HepG2 (cell line): ENCODE measurements around the gene ADAMTS13. TPM values are rescaled to one million over a fixed set of nuclear protein-coding genes. Genes with fewer than 3 reads are reported as not detected.

Experiments used
- AGO2 ChIP-seq: fragments of 200-400 bp; formaldehyde crosslinking; optimal IDR thresholded peaks from 2 replicates; pipeline ENCODE3; 2017; ENCODE audit warnings: mild to moderate bottlenecking, low read depth, low read length, moderate library complexity
- CC2D1A ChIP-seq: sonication (generic); formaldehyde crosslinking; IDR thresholded peaks from 2 replicates; pipeline ENCODE4 v1.8.1; 2023; ENCODE audit warnings: mild to moderate bottlenecking, missing genetic modification reagents
- EP300 ChIP-seq, 3 experiments: sonication (generic) in 1 of 3; formaldehyde crosslinking in 1 of 3; IDR thresholded peaks; 2 replicates each; pipeline versions ENCODE4 v1.5.1 to v1.6.1; 2011 to 2020; ENCODE audit warnings: low read depth in 2 of 3, low read length in 2 of 3, borderline replicate concordance in 1 of 3, improper control_type of control experiment in 1 of 3, mild to moderate bottlenecking in 1 of 3, missing genetic modification reagents in 1 of 3, moderate library complexity in 1 of 3
- HNRNPH1 ChIP-seq: fragments of 200-400 bp; formaldehyde crosslinking; optimal IDR thresholded peaks from 2 replicates; pipeline ENCODE3; 2017; ENCODE audit warnings: mild to moderate bottlenecking, low read depth, low read length
- PCBP1 ChIP-seq: fragments of 200-400 bp; formaldehyde crosslinking; IDR thresholded peaks from 2 replicates; pipeline ENCODE4 v1.6.1; 2017; ENCODE audit warnings: mild to moderate bottlenecking, low read depth, low read length, borderline replicate concordance
- SRY ChIP-seq: sonication (generic); formaldehyde crosslinking; IDR thresholded peaks from 2 replicates; pipeline ENCODE4 v1.8.0; 2022; ENCODE audit warnings: mild to moderate bottlenecking, missing genetic modification reagents
- YY1 ChIP-seq: IDR thresholded peaks from 2 replicates; pipeline ENCODE4 v1.6.1; 2011; ENCODE audit warnings: low read length, low read depth, moderate library complexity, mild to moderate bottlenecking; ENCODE audit not compliant: insufficient read depth, insufficient replicate concordance
- ZFX ChIP-seq: sonication (generic); formaldehyde crosslinking; IDR thresholded peaks from 2 replicates; pipeline ENCODE4 v1.4.0; 2020; ENCODE audit warnings: mild to moderate bottlenecking, low read depth, missing genetic modification reagents, moderate library complexity
- ZNF235 ChIP-seq: sonication (generic); formaldehyde crosslinking; IDR thresholded peaks from 2 replicates; pipeline ENCODE4 v1.8.1; 2023; ENCODE audit warnings: mild to moderate bottlenecking, missing genetic modification reagents, borderline replicate concordance
- ZNF431 ChIP-seq: sonication (generic); formaldehyde crosslinking; IDR thresholded peaks from 2 replicates; pipeline ENCODE4 v1.9.0; 2022; ENCODE audit warnings: missing genetic modification reagents, low read depth, mild to moderate bottlenecking, borderline replicate concordance
- ZNF432 ChIP-seq: sonication (generic); formaldehyde crosslinking; IDR thresholded peaks from 2 replicates; pipeline ENCODE4 v1.5.0; 2020; ENCODE audit warnings: missing genetic modification reagents, mild to moderate bottlenecking, borderline replicate concordance
- ZNF441 ChIP-seq: sonication (generic); formaldehyde crosslinking; IDR thresholded peaks from 2 replicates; pipeline ENCODE4 v1.7.0; 2021; ENCODE audit warnings: missing genetic modification reagents, borderline replicate concordance
- ZNF451 ChIP-seq: sonication (generic); formaldehyde crosslinking; IDR thresholded peaks from 2 replicates; pipeline ENCODE4 v1.5.0; 2020; ENCODE audit warnings: mild to moderate bottlenecking, missing genetic modification reagents
- ZNF567 ChIP-seq: sonication (generic); formaldehyde crosslinking; IDR thresholded peaks from 2 replicates; pipeline ENCODE4 v1.8.1; 2023; ENCODE audit warnings: mild to moderate bottlenecking, missing genetic modification reagents, borderline replicate concordance
- ZNF614 ChIP-seq: IDR thresholded peaks from 2 replicates; pipeline ENCODE4 v1.6.1; 2018; ENCODE audit warnings: missing biosample characterization, missing genetic modification reagents, inconsistent platforms, borderline replicate concordance
- ZNF646 ChIP-seq: sonication (generic); formaldehyde crosslinking; IDR thresholded peaks from 2 replicates; pipeline ENCODE4 v1.9.0; 2021; ENCODE audit warnings: mild to moderate bottlenecking, missing genetic modification reagents
- polyA plus RNA-seq, 8 experiments: library from polyadenylated mRNA; depleted of rRNA in 3 of 8; stranded (reverse) in 7 of 8; unstranded in 1 of 8; fragments of >200 nt; fragmentation: Illumina TruSeq in 4 of 8; extraction: Trizol in 4 of 8; gene quantifications; 2 replicates each; pipeline versions ENCODE4 v1.2.1 to v1.2.3, GENCODE V29; 2011 to 2016; ENCODE audit warnings: low read depth in 4 of 8, missing spikeins in 1 of 8, mixed read lengths in 1 of 8; ENCODE audit not compliant: insufficient read depth in 1 of 8
- total RNA-seq, 5 experiments: library from RNA; depleted of rRNA; stranded (reverse); fragments of >200 nt; fragmentation: Illumina TruSeq; extraction: Trizol; gene quantifications; 2 replicates each; pipeline ENCODE4 v1.2.3, GENCODE V29; 2016; ENCODE audit warnings: low read depth in 1 of 5
- TF ChIP-seq, protein P1 (sequence below): sonication (generic); formaldehyde crosslinking; IDR thresholded peaks from 2 replicates; pipeline ENCODE4 v1.9.0; 2021; ENCODE audit warnings: missing genetic modification reagents, borderline replicate concordance
- TF ChIP-seq, protein P2 (sequence below): sonication (generic); formaldehyde crosslinking; IDR thresholded peaks from 2 replicates; pipeline ENCODE4 v1.4.0; 2020; ENCODE audit warnings: missing genetic modification reagents

ADAMTS13 gene
- total and polyA plus RNA-seq, 2 of the 13 experiments (the other 11 are each of a cell fraction or from before 2014, with no cell fraction given) = 0.91 to 4.5 TPM

GRCh38 chr9:133506653-133507038 is 84.5 kb downstream of the ADAMTS13 start (continued):
- TF ChIP-seq HNRNPH1 (no peak), ZNF646 (CRISPR knock-in tag) (no peak), AGO2 (no peak), ZFX (peak; percentile 83), ZNF441 (CRISPR knock-in tag) (peak; percentile 83), ZNF451 (CRISPR knock-in tag) (no peak), PCBP1 (no peak), CC2D1A (CRISPR knock-in tag) (no peak), ZNF567 (CRISPR knock-in tag) (0 out of 2 replicates have a peak, but pooled peaks have one; percentile 74), SRY (CRISPR knock-in tag) (no peak), EP300 (IDR thresholded peaks at IDR 0.05; ENCODE audit: low read depth in 2 of 2, low read length in 2 of 2) (peak in 1 of 2 experiments; percentile 74; a peak in 2 of 4 replicates), EP300 (CRISPR knock-in tag; IDR thresholded peaks at IDR 0.05; ENCODE audit: borderline replicate concordance) (no peak), ZNF432 (CRISPR knock-in tag) (no peak), ZNF431 (CRISPR knock-in tag) (no peak), ZNF614 (0 out of 2 replicates have a peak, but pooled peaks have one; percentile 55), YY1 (peak; percentile 9), ZNF235 (CRISPR knock-in tag) (no peak)
- TF ChIP-seq, protein P1, sequence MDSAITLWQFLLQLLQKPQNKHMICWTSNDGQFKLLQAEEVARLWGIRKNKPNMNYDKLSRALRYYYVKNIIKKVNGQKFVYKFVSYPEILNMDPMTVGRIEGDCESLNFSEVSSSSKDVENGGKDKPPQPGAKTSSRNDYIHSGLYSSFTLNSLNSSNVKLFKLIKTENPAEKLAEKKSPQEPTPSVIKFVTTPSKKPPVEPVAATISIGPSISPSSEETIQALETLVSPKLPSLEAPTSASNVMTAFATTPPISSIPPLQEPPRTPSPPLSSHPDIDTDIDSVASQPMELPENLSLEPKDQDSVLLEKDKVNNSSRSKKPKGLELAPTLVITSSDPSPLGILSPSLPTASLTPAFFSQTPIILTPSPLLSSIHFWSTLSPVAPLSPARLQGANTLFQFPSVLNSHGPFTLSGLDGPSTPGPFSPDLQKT = no peak
- TF ChIP-seq, protein P2, sequence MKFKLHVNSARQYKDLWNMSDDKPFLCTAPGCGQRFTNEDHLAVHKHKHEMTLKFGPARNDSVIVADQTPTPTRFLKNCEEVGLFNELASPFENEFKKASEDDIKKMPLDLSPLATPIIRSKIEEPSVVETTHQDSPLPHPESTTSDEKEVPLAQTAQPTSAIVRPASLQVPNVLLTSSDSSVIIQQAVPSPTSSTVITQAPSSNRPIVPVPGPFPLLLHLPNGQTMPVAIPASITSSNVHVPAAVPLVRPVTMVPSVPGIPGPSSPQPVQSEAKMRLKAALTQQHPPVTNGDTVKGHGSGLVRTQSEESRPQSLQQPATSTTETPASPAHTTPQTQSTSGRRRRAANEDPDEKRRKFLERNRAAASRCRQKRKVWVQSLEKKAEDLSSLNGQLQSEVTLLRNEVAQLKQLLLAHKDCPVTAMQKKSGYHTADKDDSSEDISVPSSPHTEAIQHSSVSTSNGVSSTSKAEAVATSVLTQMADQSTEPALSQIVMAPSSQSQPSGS (CRISPR knock-in tag) = peak; percentile 23; the same call in 1 of the 2 replicates
